HEK293 (cell line): Measurements from ENCODE around the gene DES.

ENCODE experiments used
- CTCF ChIA-PET: fragments of 350-600 bp; formaldehyde crosslinking; extraction: SDS; loops from one replicate; lab custom pipeline; 2021; ENCODE audit warnings: antibody characterized with exemption; lab: Yijun Ruan, JAX
- POLR2A ChIA-PET: fragments of 300-600 bp; formaldehyde crosslinking; extraction: SDS; loops from one replicate; lab custom pipeline; 2020; ENCODE audit warnings: antibody characterized with exemption, inconsistent platforms; lab: Yijun Ruan, JAX
- H3K27ac ChIP-seq: fragments of 200-500 bp; sonication (Bioruptor generic); 2 replicates; pipeline ENCODE4 v1.5.1; 2014; ENCODE audit warnings: low read depth, low read length, control low read depth, inconsistent platforms; ENCODE audit errors: extremely low read depth
- H3K36me3 ChIP-seq, 2 experiments: fragments of 200-500 bp in 1 of 2; sonication (Bioruptor generic) in 1 of 2; 1 replicate in 1 of 2; 2 replicates in 1 of 2; pipeline ENCODE4 v1.5.1; 2014 to 2017; ENCODE audit warnings: inconsistent platforms in 2 of 2, low read length in 2 of 2; ENCODE audit not compliant: control insufficient read depth in 2 of 2, insufficient read depth in 1 of 2
- H3K4me1 ChIP-seq: fragments of 200-500 bp; sonication (Bioruptor generic); 2 replicates; pipeline ENCODE4 v1.5.1; 2014; ENCODE audit warnings: mild to moderate bottlenecking, low read length, inconsistent platforms; ENCODE audit not compliant: control insufficient read depth, insufficient read depth
- H3K4me3 ChIP-seq: 2 replicates; pipeline ENCODE4 v1.5.1; 2011; ENCODE audit warnings: low read depth, mild to moderate bottlenecking, control low read depth, low read length, moderate library complexity
- H3K9me3 ChIP-seq: fragments of 200-500 bp; sonication (Bioruptor generic); 2 replicates; pipeline ENCODE4 v1.5.1; 2014; ENCODE audit warnings: low read depth, low read length, inconsistent platforms; ENCODE audit not compliant: control insufficient read depth, insufficient read depth
- EGR2 ChIP-seq: fragments of 450-650 bp; formaldehyde crosslinking; IDR thresholded peaks from 2 replicates; pipeline ENCODE4 v1.5.1; 2016; ENCODE audit warnings: low read depth, missing biosample characterization, missing genetic modification characterization
- GLI4 ChIP-seq: fragments of 450-650 bp; formaldehyde crosslinking; IDR thresholded peaks from 2 replicates; pipeline ENCODE4 v1.5.1; 2016; ENCODE audit warnings: missing biosample characterization, missing genetic modification characterization
- HOXA7 ChIP-seq: sonication (generic); formaldehyde crosslinking; IDR thresholded peaks from 2 replicates; pipeline ENCODE4 v1.8.1; 2022; ENCODE audit warnings: missing genetic modification reagents, borderline replicate concordance
- KLF1 ChIP-seq: fragments of 450-650 bp; formaldehyde crosslinking; IDR thresholded peaks from 2 replicates; pipeline ENCODE4 v1.5.1; 2016; ENCODE audit warnings: missing biosample characterization, missing genetic modification characterization
- KLF16 ChIP-seq: fragments of 450-650 bp; formaldehyde crosslinking; IDR thresholded peaks from 2 replicates; pipeline ENCODE4 v1.5.1; 2017; ENCODE audit warnings: missing biosample characterization, missing genetic modification characterization
- SP2 ChIP-seq: fragments of 450-650 bp; formaldehyde crosslinking; IDR thresholded peaks from 2 replicates; pipeline ENCODE4 v1.5.1; 2016; ENCODE audit warnings: missing biosample characterization, missing genetic modification characterization
- ZBTB1 ChIP-seq: fragments of 450-650 bp; formaldehyde crosslinking; IDR thresholded peaks from 2 replicates; pipeline ENCODE4 v1.5.1; 2016; ENCODE audit warnings: missing biosample characterization, missing genetic modification characterization
- ZBTB21 ChIP-seq: fragments of 450-650 bp; formaldehyde crosslinking; IDR thresholded peaks from 2 replicates; pipeline ENCODE4 v1.5.1; 2017; ENCODE audit warnings: missing biosample characterization, missing genetic modification characterization
- ZFP37 ChIP-seq: fragments of 450-650 bp; formaldehyde crosslinking; IDR thresholded peaks from 2 replicates; pipeline ENCODE4 v1.5.1; 2016; ENCODE audit warnings: missing biosample characterization, missing genetic modification characterization
- ZFP69B ChIP-seq: fragments of 450-650 bp; formaldehyde crosslinking; IDR thresholded peaks from 2 replicates; pipeline ENCODE4 v1.5.1; 2016; ENCODE audit warnings: missing biosample characterization, missing genetic modification characterization
- ZNF146 ChIP-seq: fragments of 450-650 bp; formaldehyde crosslinking; IDR thresholded peaks from 2 replicates; pipeline ENCODE4 v1.5.1; 2016; ENCODE audit warnings: missing biosample characterization, missing genetic modification characterization
- ZNF211 ChIP-seq: fragments of 450-650 bp; formaldehyde crosslinking; IDR thresholded peaks from 2 replicates; pipeline ENCODE4 v1.5.1; 2016; ENCODE audit warnings: low read depth, missing biosample characterization, missing genetic modification characterization
- ZNF335 ChIP-seq: fragments of 450-650 bp; formaldehyde crosslinking; conservative IDR thresholded peaks from 2 replicates; pipeline ENCODE4 v1.5.1; 2016; ENCODE audit warnings: missing biosample characterization, missing genetic modification characterization
- ZNF513 ChIP-seq: fragments of 450-650 bp; IDR thresholded peaks from 2 replicates; pipeline ENCODE4 v1.5.1; 2018; ENCODE audit warnings: missing biosample characterization, missing genetic modification characterization
- ZNF549 ChIP-seq: fragments of 450-650 bp; IDR thresholded peaks from 2 replicates; pipeline ENCODE4 v1.5.1; 2018; ENCODE audit warnings: missing biosample characterization, missing genetic modification characterization, mild to moderate bottlenecking, inconsistent platforms, moderate library complexity
- ZNF555 ChIP-seq: fragments of 450-650 bp; formaldehyde crosslinking; conservative IDR thresholded peaks from 2 replicates; pipeline ENCODE4 v1.5.1; 2017; ENCODE audit warnings: missing biosample characterization, mild to moderate bottlenecking, missing genetic modification characterization, inconsistent platforms
- ZNF585B ChIP-seq: fragments of 450-650 bp; formaldehyde crosslinking; IDR thresholded peaks from 2 replicates; pipeline ENCODE4 v1.5.1; 2016; ENCODE audit warnings: missing biosample characterization, missing genetic modification characterization
- ZNF629 ChIP-seq: fragments of 450-650 bp; formaldehyde crosslinking; IDR thresholded peaks from 2 replicates; pipeline ENCODE4 v1.5.1; 2017; ENCODE audit warnings: missing biosample characterization, missing genetic modification characterization
- ZNF701 ChIP-seq: fragments of 450-650 bp; formaldehyde crosslinking; IDR thresholded peaks from 2 replicates; pipeline ENCODE4 v1.5.1; 2016; ENCODE audit warnings: missing biosample characterization, missing genetic modification characterization
- ZNF776 ChIP-seq: fragments of 450-650 bp; formaldehyde crosslinking; IDR thresholded peaks from 2 replicates; pipeline ENCODE4 v1.5.0; 2017; ENCODE audit warnings: missing biosample characterization, missing genetic modification characterization, borderline replicate concordance
- ZNF792 ChIP-seq: fragments of 450-650 bp; formaldehyde crosslinking; IDR thresholded peaks from 2 replicates; pipeline ENCODE4 v1.5.1; 2016; ENCODE audit warnings: missing biosample characterization, missing genetic modification characterization
- TF ChIP-seq, protein P1 (sequence below): fragments of 450-650 bp; formaldehyde crosslinking; IDR thresholded peaks from 2 replicates; pipeline ENCODE4 v1.5.1; 2017; ENCODE audit warnings: missing biosample characterization, missing genetic modification characterization

DES gene

GRCh38 chr2:219434718-219435525, 16.7 kb downstream of the DES start, which contains the start of gene SPEG (continued):
- TF ChIP-seq ZNF629 (tag by site-specific recombination): no peak
- TF ChIP-seq ZNF792 (tag by site-specific recombination): no peak
- no peak for TF ChIP-seq ZNF513 (tag by site-specific recombination)
- TF ChIP-seq ZNF146 (tag by site-specific recombination): no peak
- no peak for TF ChIP-seq ZNF335 (tag by site-specific recombination)
- TF ChIP-seq ZNF585B (tag by site-specific recombination): no peak

DNA sequence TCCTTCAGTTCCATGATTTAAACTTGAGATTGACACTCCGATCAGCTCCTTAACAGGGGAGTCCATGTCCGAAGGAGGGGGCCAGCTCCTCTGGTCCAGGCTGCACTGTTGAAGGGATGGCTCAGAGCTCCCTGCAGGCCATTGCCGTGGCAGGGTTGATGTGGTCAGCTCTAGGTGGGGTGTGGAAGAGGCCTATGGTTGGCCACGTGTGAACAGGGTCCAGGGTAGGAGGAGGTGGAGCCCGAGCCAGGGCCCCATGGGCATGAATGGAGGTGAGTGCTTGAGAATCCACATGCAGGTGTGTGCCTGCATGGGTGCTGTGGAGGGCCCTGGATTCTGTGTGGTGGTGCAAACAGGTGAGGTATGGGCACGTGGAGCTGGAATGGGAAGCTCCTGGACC, 17.5 kb downstream of the DES start:
- POLR2A ChIA-PET: no interaction called here
- Histone ChIP-seq H3K36me3 (no peaks in the 10 kb centered on the region), H3K4me1 (no peaks in the 10 kb centered on the region), H3K4me3 (no peak overlapping the region), H3K9me3 (no peaks in the 10 kb centered on the region), H3K27ac (no peak overlapping the region)
- CTCF ChIA-PET: interaction anchor here (0.6 to 2.2 kb wide), 7 partner anchors 14 to 207 kb away, joined by 3 to 11 read pairs (median 4); no protein-coding TSS in a partner anchor
- TF ChIP-seq ZNF776 (no peak), ZNF555 (tag by site-specific recombination) (no peak), ZNF549 (tag by site-specific recombination) (no peak), ZBTB1 (tag by site-specific recombination) (no peak), KLF16 (tag by site-specific recombination) (no peak), ZNF701 (no peak), HOXA7 (CRISPR knock-in tag) (no peak), ZFP69B (tag by site-specific recombination) (no peak), ZBTB21 (tag by site-specific recombination) (no peak), EGR2 (tag by site-specific recombination) (no peak), GLI4 (tag by site-specific recombination) (no peak), KLF1 (no peak), ZFP37 (tag by site-specific recombination) (no peak), SP2 (tag by site-specific recombination) (no peak), ZNF211 (tag by site-specific recombination) (no peak)
- TF ChIP-seq, protein P1, sequence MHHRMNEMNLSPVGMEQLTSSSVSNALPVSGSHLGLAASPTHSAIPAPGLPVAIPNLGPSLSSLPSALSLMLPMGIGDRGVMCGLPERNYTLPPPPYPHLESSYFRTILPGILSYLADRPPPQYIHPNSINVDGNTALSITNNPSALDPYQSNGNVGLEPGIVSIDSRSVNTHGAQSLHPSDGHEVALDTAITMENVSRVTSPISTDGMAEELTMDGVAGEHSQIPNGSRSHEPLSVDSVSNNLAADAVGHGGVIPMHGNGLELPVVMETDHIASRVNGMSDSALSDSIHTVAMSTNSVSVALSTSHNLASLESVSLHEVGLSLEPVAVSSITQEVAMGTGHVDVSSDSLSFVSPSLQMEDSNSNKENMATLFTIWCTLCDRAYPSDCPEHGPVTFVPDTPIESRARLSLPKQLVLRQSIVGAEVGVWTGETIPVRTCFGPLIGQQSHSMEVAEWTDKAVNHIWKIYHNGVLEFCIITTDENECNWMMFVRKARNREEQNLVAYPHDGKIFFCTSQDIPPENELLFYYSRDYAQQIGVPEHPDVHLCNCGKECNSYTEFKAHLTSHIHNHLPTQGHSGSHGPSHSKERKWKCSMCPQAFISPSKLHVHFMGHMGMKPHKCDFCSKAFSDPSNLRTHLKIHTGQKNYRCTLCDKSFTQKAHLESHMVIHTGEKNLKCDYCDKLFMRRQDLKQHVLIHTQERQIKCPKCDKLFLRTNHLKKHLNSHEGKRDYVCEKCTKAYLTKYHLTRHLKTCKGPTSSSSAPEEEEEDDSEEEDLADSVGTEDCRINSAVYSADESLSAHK (tag by site-specific recombination): no peak
